T-cell (primary cell): ENCODE measurements around the gene C3orf33. TPM values are rescaled to one million over a fixed set of nuclear protein-coding genes. Genes with fewer than 3 reads are reported as not detected.

Experiments
- ATAC-seq, 4 experiments: fragments of 200-7000 bp in 3 of 4; fragments of 150-1000 bp in 1 of 4; cut with Tn5 transposase; replicated peaks in 1 of 4; 1 replicate in 3 of 4; 2 replicates in 1 of 4; pipeline ENCODE4 v1.10.0; 2021; ENCODE audit warnings: moderate library complexity in 3 of 4, mild to moderate bottlenecking in 2 of 4, moderate number of reproducible peaks in 1 of 4
- CTCF ChIA-PET, 2 donors: fragments of 300-600 bp; sonication (Branson Sonifier 250); formaldehyde crosslinking; loops; one replicate each; lab custom pipeline; 2022; ENCODE audit warnings: antibody characterized with exemption in 2 of 2; lab: Charles Lee
- POLR2A ChIA-PET, 2 donors: fragments of 300-600 bp; sonication (Branson Sonifier 250); formaldehyde crosslinking; loops; one replicate each; lab custom pipeline; 2022; ENCODE audit warnings: antibody characterized with exemption in 2 of 2; lab: Charles Lee
- DNase-seq, 35 experiments: peaks; one replicate each; pipeline versions ENCODE4 v3.0.0 to v3.0.0-alpha.2; 2013 to 2023
- H3K27ac ChIP-seq: one replicate; pipeline ENCODE4 v1.5.1; 2013; ENCODE audit warnings: low read length
- H3K27me3 ChIP-seq, 2 experiments: replicated peaks in 1 of 2; 1 replicate in 1 of 2; 2 replicates in 1 of 2; pipeline versions ENCODE4 v1.6.1 to v1.7.0; 2013; ENCODE audit warnings: low read length in 1 of 2, mixed read lengths in 1 of 2; ENCODE audit not compliant: control insufficient read depth in 2 of 2, insufficient read depth in 2 of 2; ENCODE audit errors: extremely low read depth in 1 of 2
- H3K36me3 ChIP-seq, 2 donors: 1 replicate in 1 of 2; 2 replicates in 1 of 2; pipeline versions ENCODE4 v1.6.1 to v1.7.0; 2013; ENCODE audit warnings: low read length in 1 of 2; ENCODE audit not compliant: control insufficient read depth in 2 of 2, insufficient read depth in 1 of 2; ENCODE audit errors: extremely low read depth in 1 of 2
- H3K4me1 ChIP-seq, 2 experiments: 1 replicate in 1 of 2; 2 replicates in 1 of 2; pipeline versions ENCODE4 v1.6.1 to v1.7.0; 2013; ENCODE audit warnings: low read length in 2 of 2, mixed read lengths in 1 of 2; ENCODE audit not compliant: insufficient read depth in 2 of 2, control insufficient read depth in 1 of 2; ENCODE audit errors: extremely low read depth in 1 of 2
- H3K4me3 ChIP-seq, 2 donors: 1 replicate in 1 of 2; 2 replicates in 1 of 2; pipeline versions ENCODE4 v1.5.1 to v1.7.0; 2013; ENCODE audit warnings: mild to moderate bottlenecking in 2 of 2, low read length in 1 of 2, moderate library complexity in 1 of 2; ENCODE audit not compliant: control insufficient read depth in 1 of 2; ENCODE audit errors: extremely low read depth in 1 of 2
- H3K9me3 ChIP-seq: 2 replicates; pipeline ENCODE4 v1.7.0; 2013
- H3K27ac Mint-ChIP-seq, 2 donors: one replicate each; pipeline ENCODE4 v1.8.0; 2020 to 2021; ENCODE audit warnings: mild to moderate bottlenecking in 2 of 2, mixed read lengths in 2 of 2
- H3K27me3 Mint-ChIP-seq, 2 donors: one replicate each; pipeline ENCODE4 v1.8.0; 2021 to 2022; ENCODE audit warnings: mixed read lengths in 2 of 2
- H3K36me3 Mint-ChIP-seq: one replicate; pipeline ENCODE4 v1.8.0; 2021; ENCODE audit warnings: mixed read lengths
- H3K4me1 Mint-ChIP-seq, 3 donors: one replicate each; pipeline ENCODE4 v1.8.0; 2020 to 2022; ENCODE audit warnings: mixed read lengths in 3 of 3, mild to moderate bottlenecking in 1 of 3
- H3K4me3 Mint-ChIP-seq, 3 donors: one replicate each; pipeline ENCODE4 v1.8.0; 2020 to 2022; ENCODE audit warnings: mild to moderate bottlenecking in 3 of 3, mixed read lengths in 3 of 3, moderate library complexity in 3 of 3
- H3K9me3 Mint-ChIP-seq, 3 donors: one replicate each; pipeline ENCODE4 v1.8.0; 2020 to 2022; ENCODE audit warnings: mixed read lengths in 3 of 3
- WGBS: methylation state at CpG from one replicate; pipeline ENCODE4 v1.1.5; 2013; ENCODE audit warnings: missing lambda C conversion rate; ENCODE audit not compliant: insufficient coverage; 5-methylcytosine and 5-hydroxymethylcytosine counted together
- total RNA-seq, 35 experiments: library from RNA in 6 of 35; stranded (reverse) in 6 of 35; fragments of 120-200 nt in 1 of 35; gene quantifications; one replicate each; pipeline versions ENCODE4 v1.2.1 to v1.2.4 and lab custom pipeline; 2013 to 2026

Gene C3orf33
- total RNA-seq, 5 donors from 2014 or later (not counting 1 experiment from before 2014, with no cell fraction given) = 1.2 to 3.2 (median 2.3) TPM

GRCh38 chr3:155791190-155791589 lies 14.9 kb downstream of the C3orf33 start:
- H3K27ac Mint-ChIP-seq = no peak overlapping the region
- ATAC-seq (no peak), DNase-seq (no peak)
- ChIA-PET CTCF (no interaction called here), POLR2A (no interaction called here)
- H3K9me3 ChIP-seq = no peaks in the 10 kb centered on the region
- H3K4me3 Mint-ChIP-seq = no peak overlapping the region
- no peak overlapping the region for H3K27ac ChIP-seq
- no peaks in the 10 kb centered on the region for H3K27me3 Mint-ChIP-seq
- WGBS = no CpG with 5 or more reads among the region's 2 CpGs
- H3K4me1 ChIP-seq = no peaks in the 10 kb centered on the region
- H3K9me3 Mint-ChIP-seq = peaks cover 3 to 8% (median 7%) of the 10 kb centered on the region in 3 donors
- peaks cover 0 to 9% of the 10 kb centered on the region in 2 donors for H3K36me3 ChIP-seq
- peaks cover 4 to 11% (median 8%) of the 10 kb centered on the region in 3 donors for H3K4me1 Mint-ChIP-seq
- H3K27me3 ChIP-seq = no peaks in the 10 kb centered on the region
- H3K4me3 ChIP-seq = no peak overlapping the region
- peaks cover 52% of the 10 kb centered on the region for H3K36me3 Mint-ChIP-seq

- no CpG with 5 or more reads among the region's 4 CpGs for WGBS
- Mint-ChIP-seq H3K4me3 (no peak overlapping the region), H3K27ac (no peak overlapping the region), H3K27me3 (no peaks in the 10 kb centered on the region), H3K36me3 (peaks cover 47% of the 10 kb centered on the region), H3K4me1 (peaks cover 10 to 19% (median 15%) of the 10 kb centered on the region in 3 donors), H3K9me3 (peaks cover 3 to 8% (median 7%) of the 10 kb centered on the region in 3 donors)
- no peaks in the 10 kb centered on the region for H3K9me3 ChIP-seq
- no peaks in the 10 kb centered on the region for H3K4me1 ChIP-seq
- POLR2A ChIA-PET = no interaction called here
- no peak overlapping the region for H3K27ac ChIP-seq
- H3K36me3 ChIP-seq = peaks cover 0 to 9% of the 10 kb centered on the region in 2 donors
- DNase-seq (no peak), ATAC-seq (no peak)
- no peak overlapping the region for H3K4me3 ChIP-seq
- no peaks in the 10 kb centered on the region for H3K27me3 ChIP-seq
- CTCF ChIA-PET = interaction anchor here (1.0 to 1.2 kb wide), 2 partner anchors 16 to 62 kb away, joined by 4 to 8 read pairs; partner anchors contain the start of gene C3orf33 (in 1 of the 2)
Measured at GRCh38 chr3:155790272-155790925, 15.7 kb downstream of the C3orf33 start.

GRCh38 chr3:155785662-155786295 lies 20.3 kb downstream of the C3orf33 start:
- Histone ChIP-seq H3K4me3 (no peak overlapping the region), H3K27ac (no peak overlapping the region), H3K27me3 (no peaks in the 10 kb centered on the region), H3K9me3 (no peaks in the 10 kb centered on the region), H3K36me3 (peaks cover 0 to 3% of the 10 kb centered on the region in 2 donors), H3K4me1 (no peaks in the 10 kb centered on the region)
- no peak for ATAC-seq
- Mint-ChIP-seq H3K27me3 (no peaks in the 10 kb centered on the region), H3K27ac (no peak overlapping the region), H3K4me3 (no peak overlapping the region), H3K9me3 (peaks cover 0 to 10% (median 10%) of the 10 kb centered on the region in 3 donors), H3K36me3 (peaks cover 31% of the 10 kb centered on the region), H3K4me1 (peaks cover 14 to 20% (median 17%) of the 10 kb centered on the region in 3 donors)
- ChIA-PET CTCF (no interaction called here), POLR2A (no interaction called here)
- peak in 1 of 35 experiments; percentile 8 for DNase-seq

- Mint-ChIP-seq H3K4me1 (peaks cover 12 to 14% (median 14%) of the 10 kb centered on the region in 3 donors), H3K4me3 (no peak overlapping the region), H3K27ac (no peak overlapping the region), H3K36me3 (peaks cover 48% of the 10 kb centered on the region), H3K9me3 (peaks cover 0 to 10% (median 10%) of the 10 kb centered on the region in 3 donors), H3K27me3 (no peaks in the 10 kb centered on the region)
- 100% methylated on average over 1 of the region's 1 CpG for WGBS
- ChIA-PET CTCF (interaction anchor here in 1 of 2 donors (1.2 kb wide), 1 partner anchor 24 kb away, joined by 3 read pairs; the partner anchor contains the start of gene C3orf33), POLR2A (no interaction called here)
- Histone ChIP-seq H3K27me3 (no peaks in the 10 kb centered on the region), H3K4me1 (no peaks in the 10 kb centered on the region), H3K4me3 (no peak overlapping the region), H3K36me3 (peaks cover 0 to 7% of the 10 kb centered on the region in 2 donors), H3K9me3 (no peaks in the 10 kb centered on the region), H3K27ac (no peak overlapping the region)
- DNase-seq = no peak
- no peak for ATAC-seq
Measured at GRCh38 chr3:155782390-155782953, 23.6 kb downstream of the C3orf33 start.

- no peaks in the 10 kb centered on the region for H3K27me3 ChIP-seq
- H3K4me3 ChIP-seq = no peak overlapping the region
- no peaks in the 10 kb centered on the region for H3K27me3 Mint-ChIP-seq
- peaks cover 50% of the 10 kb centered on the region for H3K36me3 Mint-ChIP-seq
- CTCF ChIA-PET = no interaction called here
- H3K4me1 Mint-ChIP-seq = peaks cover under 1 to 2% (median under 1%) of the 10 kb centered on the region in 3 donors
- POLR2A ChIA-PET = interaction anchor here in 1 of 2 donors (0.6 kb wide), 1 partner anchor 12 kb away, joined by 3 read pairs; no protein-coding TSS in a partner anchor
- H3K9me3 Mint-ChIP-seq = peaks cover 0 to 10% (median 10%) of the 10 kb centered on the region in 3 donors
- no peak for ATAC-seq
- no peaks in the 10 kb centered on the region for H3K4me1 ChIP-seq
- H3K27ac ChIP-seq = no peak overlapping the region
- peaks cover 0 to 7% of the 10 kb centered on the region in 2 donors for H3K36me3 ChIP-seq
- H3K9me3 ChIP-seq = no peaks in the 10 kb centered on the region
- no peak overlapping the region for H3K4me3 Mint-ChIP-seq
- no peak overlapping the region for H3K27ac Mint-ChIP-seq
- no peak for DNase-seq
Measured at GRCh38 chr3:155780291-155780690, 25.8 kb downstream of the C3orf33 start.

GRCh38 chr3:155778462-155778861 lies 27.6 kb downstream of the C3orf33 start:
- H3K4me3 Mint-ChIP-seq = no peak overlapping the region
- no peak for ATAC-seq
- peaks cover 0 to 15% of the 10 kb centered on the region in 2 donors for H3K36me3 ChIP-seq

More at GRCh38 chr3:155778462-155778861, 27.6 kb downstream of the C3orf33 start:
- no peak for DNase-seq
- Histone ChIP-seq H3K4me3 (no peak overlapping the region), H3K27ac (no peak overlapping the region), H3K27me3 (no peaks in the 10 kb centered on the region), H3K4me1 (no peaks in the 10 kb centered on the region), H3K9me3 (no peaks in the 10 kb centered on the region)
- Mint-ChIP-seq H3K4me1 (no peaks in the 10 kb centered on the region), H3K9me3 (peaks cover 0 to 10% (median 10%) of the 10 kb centered on the region in 3 donors), H3K36me3 (peaks cover 60% of the 10 kb centered on the region), H3K27ac (no peak overlapping the region), H3K27me3 (no peaks in the 10 kb centered on the region)
- ChIA-PET POLR2A (no interaction called here), CTCF (no interaction called here)
